Endodermal cell (in vitro differentiated cells): Measurements from ENCODE around the gene THAP11. TPM values are rescaled to one million over a fixed set of nuclear protein-coding genes. Genes with fewer than 3 reads are reported as not detected.

Source experiments
- DNase-seq: peaks from one replicate; pipeline ENCODE4 v3.0.0-alpha.2; 2017
- H3K27ac ChIP-seq: 2 replicates; pipeline ENCODE4 v1.5.1; 2013; ENCODE audit warnings: mild to moderate bottlenecking, low read depth, low read length, moderate library complexity
- H3K27me3 ChIP-seq: 2 replicates; pipeline ENCODE4 v1.6.1; 2013; ENCODE audit warnings: mild to moderate bottlenecking, low read length, moderate library complexity; ENCODE audit not compliant: insufficient read depth, control insufficient read depth, poor library complexity, severe bottlenecking
- H3K36me3 ChIP-seq: 2 replicates; pipeline ENCODE4 v1.7.0; 2013; ENCODE audit warnings: mild to moderate bottlenecking, low read length, moderate library complexity; ENCODE audit not compliant: control insufficient read depth, insufficient read depth
- H3K4me1 ChIP-seq: one replicate; pipeline ENCODE4 v1.7.0; 2013; ENCODE audit warnings: low read length; ENCODE audit not compliant: control insufficient read depth, insufficient read depth
- H3K4me3 ChIP-seq: 2 replicates; pipeline ENCODE4 v1.5.1; 2013; ENCODE audit warnings: mild to moderate bottlenecking, low read length, moderate library complexity
- H3K9ac ChIP-seq: 2 replicates; pipeline ENCODE4 v1.6.1; 2013; ENCODE audit warnings: mild to moderate bottlenecking, low read length, moderate library complexity; ENCODE audit not compliant: poor library complexity, severe bottlenecking; ENCODE audit errors: extremely low read depth
- H3K9me3 ChIP-seq: 2 replicates; pipeline ENCODE4 v1.6.1; 2013; ENCODE audit warnings: mild to moderate bottlenecking, low read length, moderate library complexity; ENCODE audit not compliant: control insufficient read depth
- H3K27ac Mint-ChIP-seq: 2 replicates; pipeline ENCODE4 v1.8.0; 2020; ENCODE audit warnings: mixed read lengths
- H3K27me3 Mint-ChIP-seq: 2 replicates; pipeline ENCODE4 v1.8.0; 2021; ENCODE audit warnings: mild to moderate bottlenecking, mixed read lengths; ENCODE audit not compliant: insufficient read depth
- H3K36me3 Mint-ChIP-seq: 2 replicates; pipeline ENCODE4 v1.8.0; 2020; ENCODE audit warnings: low read depth, mixed read lengths
- H3K4me1 Mint-ChIP-seq: 2 replicates; pipeline ENCODE4 v1.8.0; 2020; ENCODE audit warnings: mixed read lengths
- H3K4me3 Mint-ChIP-seq: 2 replicates; pipeline ENCODE4 v1.8.0; 2020; ENCODE audit warnings: mild to moderate bottlenecking, moderate library complexity, mixed read lengths
- H3K9me3 Mint-ChIP-seq: 2 replicates; pipeline ENCODE4 v1.8.0; 2020; ENCODE audit warnings: mild to moderate bottlenecking, mixed read lengths
- CTCF ChIP-seq: fragments of 200-600 bp; sonication (generic); conservative IDR thresholded peaks from 2 replicates; pipeline ENCODE4 v1.5.0; 2021; ENCODE audit warnings: antibody characterized with exemption, mild to moderate bottlenecking
- WGBS, 2 experiments: methylation state at CpG; one replicate each; pipeline versions ENCODE4 v1.1.5 to v1.1.7; 2013; ENCODE audit warnings: missing lambda C conversion rate in 2 of 2, mixed read lengths in 1 of 2; ENCODE audit not compliant: insufficient coverage in 1 of 2, insufficient read length in 1 of 2; 5-methylcytosine and 5-hydroxymethylcytosine counted together
- total RNA-seq, 2 donors: library from RNA; stranded (reverse); fragmentation: NEBNext Ultra II Directional in 1 of 2; extraction: Animal tissue kit (Norgen Biotek cat#: 25700) in 1 of 2; gene quantifications; 2 replicates in 1 of 2; 3 replicates in 1 of 2; pipeline ENCODE4 v1.2.1, GENCODE V29; 2021

Gene THAP11
- total RNA-seq, 2 donors from 2014 or later = 28.0 to 32.9 TPM

GRCh38 chr16:67873435-67874370 lies 31.6 kb downstream of the THAP11 start:
- TF ChIP-seq CTCF = no peak
- H3K27ac ChIP-seq = no peak overlapping the region

DNA sequence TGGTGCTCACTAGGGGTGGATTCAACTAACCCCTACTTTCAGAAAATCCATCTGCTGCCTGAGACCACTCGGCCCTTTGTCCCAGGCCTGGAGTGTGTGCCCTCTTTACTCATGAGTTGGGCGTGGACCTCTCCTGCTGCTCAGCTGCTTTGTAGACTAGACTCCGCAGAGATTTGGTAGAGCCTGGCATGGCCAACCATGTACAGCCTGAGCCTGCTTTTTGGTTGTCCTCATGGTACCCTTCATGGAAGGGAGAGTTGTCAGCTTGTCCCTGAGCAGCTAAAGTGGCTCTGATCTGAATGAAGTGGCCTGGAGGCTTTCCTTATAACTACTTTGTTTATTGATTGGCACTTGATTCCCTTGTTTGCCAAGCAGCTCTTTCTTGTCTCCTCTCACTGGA lies 32.3 kb downstream of the THAP11 start:
- no peak overlapping the region for H3K9ac ChIP-seq
- WGBS, 2 experiments = 90 to 100% methylated on average over 3 of the region's 3 CpGs
- Mint-ChIP-seq H3K4me1 (peaks cover 13% of the 10 kb centered on the region), H3K4me3 (peak overlapping the region; percentile 84), H3K27me3 (no peaks in the 10 kb centered on the region), H3K36me3 (peaks cover 45% of the 10 kb centered on the region), H3K9me3 (no peaks in the 10 kb centered on the region), H3K27ac (no peak overlapping the region)
- H3K4me3 ChIP-seq = peak overlapping the region; percentile 88
- H3K36me3 ChIP-seq = peaks cover 55% of the 10 kb centered on the region
- no peak for DNase-seq
- no peak overlapping the region for H3K27ac ChIP-seq
- no peaks in the 10 kb centered on the region for H3K27me3 ChIP-seq
- H3K9me3 ChIP-seq = no peaks in the 10 kb centered on the region
- TF ChIP-seq CTCF = no peak
- no peaks in the 10 kb centered on the region for H3K4me1 ChIP-seq

More at GRCh38 chr16:67873435-67874370, 31.6 kb downstream of the THAP11 start:
- peaks cover 56% of the 10 kb centered on the region for H3K36me3 ChIP-seq
- DNase-seq = no peak
- Mint-ChIP-seq H3K4me1 (peaks cover 13% of the 10 kb centered on the region), H3K9me3 (no peaks in the 10 kb centered on the region), H3K4me3 (peak overlapping the region; percentile 84), H3K27me3 (no peaks in the 10 kb centered on the region), H3K27ac (peak overlapping the region; percentile 91), H3K36me3 (peaks cover 38% of the 10 kb centered on the region)
- 22 to 26% methylated on average over 20 to 23 of the region's 23 CpGs for WGBS, 2 experiments
- H3K9me3 ChIP-seq = no peaks in the 10 kb centered on the region
- H3K4me3 ChIP-seq = peak overlapping the region; percentile 88
- H3K4me1 ChIP-seq = no peaks in the 10 kb centered on the region
- H3K9ac ChIP-seq = peak overlapping the region; percentile 91
- no peaks in the 10 kb centered on the region for H3K27me3 ChIP-seq

- no peak for DNase-seq
- Mint-ChIP-seq H3K36me3 (peaks cover 50% of the 10 kb centered on the region), H3K4me3 (no peak overlapping the region), H3K9me3 (no peaks in the 10 kb centered on the region), H3K27me3 (no peaks in the 10 kb centered on the region), H3K27ac (no peak overlapping the region), H3K4me1 (peaks cover 13% of the 10 kb centered on the region)
- Histone ChIP-seq H3K9ac (no peak overlapping the region), H3K9me3 (no peaks in the 10 kb centered on the region), H3K27ac (no peak overlapping the region), H3K36me3 (peaks cover 59% of the 10 kb centered on the region), H3K4me3 (no peak overlapping the region), H3K4me1 (no peaks in the 10 kb centered on the region), H3K27me3 (no peaks in the 10 kb centered on the region)
- TF ChIP-seq CTCF = no peak
- 94 to 96% methylated on average over 8 to 11 of the region's 11 CpGs for WGBS, 2 experiments
These were observed 34.9 kb downstream of the THAP11 start for GRCh38 chr16:67877064-67877463.
